Measurements from ENCODE around the gene EXT2.

The EXT2 gene

GRCh38 chr11:44243086-44243485, 147.6 kb downstream of the EXT2 start:
- DNase-seq (ENCODE audit: low spot score), result no peak

DNA sequence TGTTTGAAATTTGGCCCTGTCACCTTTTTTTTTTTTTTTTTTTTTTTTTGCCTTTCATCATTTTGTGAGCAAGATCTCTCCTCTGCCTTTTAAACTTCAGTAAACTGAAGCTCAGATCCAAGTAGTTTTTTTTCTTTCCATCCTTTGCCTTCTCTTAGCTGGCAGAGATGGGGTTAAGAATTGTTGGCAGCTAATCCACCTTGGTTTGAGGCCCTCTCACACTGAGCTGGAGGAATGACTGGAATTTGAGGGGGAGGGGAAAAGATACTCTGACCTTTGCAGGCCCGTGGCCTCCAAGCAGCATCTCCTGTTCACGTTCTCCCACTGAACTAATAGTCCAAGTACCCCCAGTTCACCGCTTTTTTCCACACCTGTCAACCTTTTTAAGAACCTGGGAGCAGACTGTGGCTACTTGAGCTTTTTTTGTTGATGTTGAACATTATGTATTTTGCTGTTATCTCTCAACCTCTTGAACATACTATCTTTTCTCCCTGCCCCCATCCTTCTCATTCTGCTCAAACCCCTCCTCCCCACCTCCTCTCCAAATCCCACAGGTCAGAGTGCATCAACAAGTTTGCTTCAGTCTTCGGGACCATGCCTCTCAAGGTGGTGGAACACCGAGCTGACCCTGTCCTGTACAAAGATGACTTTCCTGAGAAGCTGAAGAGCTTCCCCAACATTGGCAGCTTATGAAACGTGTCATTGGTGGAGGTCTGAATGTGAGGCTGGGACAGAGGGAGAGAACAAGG, 148.3 kb downstream of the EXT2 start:
- DNase-seq (ENCODE audit: low spot score), result no peak

GRCh38 chr11:44244639-44245310, 149.3 kb downstream of the EXT2 start:
- DNase-seq (ENCODE audit: low spot score), result no peak

DNA sequence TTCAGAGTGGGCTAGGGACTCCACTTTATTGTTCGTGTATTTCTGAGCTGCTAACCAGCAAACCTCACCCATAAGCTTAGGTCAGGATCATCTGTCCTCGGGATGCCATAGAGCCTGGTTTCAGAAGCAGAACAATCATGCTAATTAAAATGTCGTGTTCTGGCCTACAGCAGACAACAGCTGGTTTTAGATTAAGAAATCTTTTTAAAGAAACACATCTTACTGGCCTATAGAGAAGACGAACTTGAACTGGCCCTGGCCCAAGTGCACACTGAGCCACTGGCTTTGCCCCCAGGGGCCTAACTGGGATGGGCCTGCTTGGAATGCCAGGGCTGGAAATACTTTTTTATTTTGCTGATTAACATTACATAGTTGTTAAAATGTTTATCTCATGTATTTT, 151.2 kb downstream of the EXT2 start:
- DNase-seq (ENCODE audit: low spot score), result no peak

- DNase-seq (ENCODE audit: low spot score), result no peak
Observed at GRCh38 chr11:44247508-44247907, 152.0 kb downstream of the EXT2 start.

- no peak for DNase-seq (ENCODE audit: low spot score)
Observed at GRCh38 chr11:44248109-44248508, 152.6 kb downstream of the EXT2 start.

- no peak for DNase-seq (ENCODE audit: low spot score)
Observed at GRCh38 chr11:44250421-44250820, 154.9 kb downstream of the EXT2 start.

- no peak for DNase-seq (ENCODE audit: low spot score)
Observed at GRCh38 chr11:44252999-44253602, 157.6 kb downstream of the EXT2 start.

DNA sequence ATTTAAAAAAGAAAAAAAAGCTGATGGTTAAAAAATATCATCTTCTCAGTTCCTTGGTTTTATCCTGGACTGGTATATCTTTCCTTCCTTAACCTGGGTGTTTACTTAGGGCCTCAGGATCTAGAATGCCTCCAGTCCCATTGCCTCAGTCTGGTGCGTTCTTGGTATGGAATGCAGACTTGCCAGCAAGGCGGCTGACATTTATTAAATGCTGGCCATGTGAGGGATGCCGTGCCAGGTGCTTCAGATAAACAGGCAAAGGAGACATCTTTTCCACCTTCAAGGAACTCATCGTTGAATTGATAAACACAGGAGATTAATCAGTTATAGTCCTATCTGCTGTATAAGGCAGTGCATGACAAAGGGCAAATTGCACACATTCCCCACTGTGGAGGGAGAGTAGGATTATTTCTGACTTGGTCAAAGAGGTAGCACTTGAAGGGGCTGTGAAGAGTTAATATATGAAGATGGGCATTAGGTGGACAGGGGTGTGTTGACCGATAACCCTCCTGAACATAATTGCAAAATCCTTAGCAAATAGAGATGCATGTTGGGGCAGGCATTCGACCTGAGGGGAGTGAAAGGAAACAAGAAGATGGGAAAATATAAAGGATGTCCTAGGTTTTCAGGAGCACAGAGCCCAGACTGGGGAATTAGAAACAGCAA, 160.1 kb downstream of the EXT2 start:
- DNase-seq (ENCODE audit: low spot score), result no peak

DNA sequence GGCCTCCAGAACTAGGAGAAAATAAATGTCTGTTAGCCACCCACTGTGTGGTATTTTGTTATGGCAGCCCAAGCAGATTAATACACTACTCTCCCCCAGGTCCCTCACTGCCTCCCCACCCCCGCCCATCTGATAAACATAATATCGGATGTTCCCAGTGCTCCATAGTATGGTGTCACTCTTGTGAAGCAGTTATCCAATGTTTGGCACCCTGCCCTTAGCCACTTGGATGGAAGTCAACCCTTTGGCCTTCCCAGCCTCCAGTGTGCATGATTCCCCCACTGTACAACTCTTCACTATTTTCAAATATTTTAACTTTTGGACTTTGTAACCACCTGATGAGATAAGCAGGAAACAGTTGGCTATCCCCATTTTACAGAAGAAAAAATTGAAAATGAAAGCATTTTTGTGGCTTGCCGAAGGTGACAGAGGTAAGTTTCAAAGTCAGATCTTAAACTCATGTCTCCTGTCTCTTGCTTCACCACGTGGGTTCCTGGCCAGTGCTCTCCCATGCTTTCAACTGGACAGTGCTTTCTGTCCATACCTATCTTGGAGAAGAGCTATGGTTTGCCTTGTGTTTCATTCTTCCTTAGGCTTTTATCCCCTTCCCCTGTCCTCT, 161.3 kb downstream of the EXT2 start:
- DNase-seq (ENCODE audit: low spot score), result no peak

GRCh38 chr11:44257338-44258189, 162.1 kb downstream of the EXT2 start:
- DNase-seq (ENCODE audit: low spot score), result no peak

DNA sequence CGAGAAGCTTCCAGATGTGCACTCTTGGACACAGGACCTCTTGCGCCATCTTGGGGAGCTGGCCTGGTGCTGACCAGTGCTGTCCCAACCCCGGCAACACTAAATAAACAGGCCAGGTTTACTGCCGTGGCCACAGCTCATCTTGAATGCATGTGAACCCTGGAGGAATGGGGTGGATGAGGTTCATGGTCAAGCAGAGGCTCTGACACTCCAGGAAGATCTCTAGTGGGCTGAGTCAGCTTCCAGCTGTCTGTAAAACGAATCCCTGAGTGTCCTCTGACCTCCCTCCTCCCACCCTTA, 162.7 kb downstream of the EXT2 start:
- no peak for DNase-seq (ENCODE audit: low spot score)

- DNase-seq (ENCODE audit: low spot score), result no peak
Observed at GRCh38 chr11:44258839-44259420, 163.5 kb downstream of the EXT2 start.

DNA sequence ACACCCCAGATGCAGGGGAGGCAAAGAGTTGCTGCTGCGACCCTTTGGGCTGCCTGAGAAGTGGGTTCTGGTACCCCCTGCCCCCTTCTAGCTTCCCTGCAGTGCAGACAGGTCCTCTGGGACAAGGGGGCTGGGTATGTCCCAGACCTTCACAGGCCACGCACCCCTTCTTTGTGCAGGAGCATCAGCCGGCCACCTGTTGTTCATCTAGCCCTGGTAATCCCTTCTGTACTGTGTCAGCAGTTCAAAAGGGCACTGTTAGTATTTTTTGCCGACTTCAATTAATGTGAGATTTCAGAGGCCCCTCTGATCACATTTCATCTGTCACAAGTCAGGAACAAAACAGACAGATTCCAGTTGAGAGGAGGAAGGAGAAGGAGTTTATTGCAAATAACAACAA, 164.6 kb downstream of the EXT2 start:
- no peak for DNase-seq (ENCODE audit: low spot score)

DNA sequence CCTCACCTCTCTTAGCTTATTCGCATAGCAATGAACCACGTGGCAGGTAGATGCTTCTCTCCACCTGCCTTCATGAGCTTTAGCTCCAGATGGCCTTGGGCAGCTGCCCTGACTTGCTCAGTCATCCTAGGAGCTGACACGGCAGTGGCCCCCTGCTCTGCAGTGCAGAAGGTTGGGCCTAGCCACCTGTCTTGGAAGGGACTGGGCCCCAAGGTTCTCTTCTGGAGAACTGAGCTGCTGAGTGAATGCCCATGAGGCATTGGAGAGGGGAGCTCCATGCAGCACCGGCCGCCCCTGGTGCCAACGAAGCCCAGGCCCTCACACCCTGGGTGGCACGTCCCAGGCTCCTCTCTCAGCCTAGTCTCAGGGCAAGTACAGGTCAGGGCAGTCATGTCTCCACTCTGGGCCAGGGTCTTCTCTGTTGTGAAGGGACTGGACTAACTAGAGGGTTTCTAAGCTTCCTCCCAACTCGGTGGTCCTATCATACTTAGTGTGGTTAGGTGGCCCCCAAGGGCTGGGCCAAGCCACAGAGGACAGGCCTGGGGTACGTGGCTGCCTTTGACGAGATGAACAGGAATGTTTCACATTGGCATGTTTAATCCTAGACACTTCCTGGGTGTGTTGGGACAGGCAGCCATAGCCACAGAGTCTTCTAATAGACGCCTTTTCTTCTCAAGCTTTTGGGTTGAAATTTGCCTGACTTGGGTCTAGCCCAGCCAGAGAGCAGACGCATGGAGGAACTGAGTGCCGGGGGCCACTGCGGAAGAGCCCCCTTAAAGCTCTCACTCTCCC, 166.5 kb downstream of the EXT2 start:
- DNase-seq (ENCODE audit: low spot score), result no peak

DNA sequence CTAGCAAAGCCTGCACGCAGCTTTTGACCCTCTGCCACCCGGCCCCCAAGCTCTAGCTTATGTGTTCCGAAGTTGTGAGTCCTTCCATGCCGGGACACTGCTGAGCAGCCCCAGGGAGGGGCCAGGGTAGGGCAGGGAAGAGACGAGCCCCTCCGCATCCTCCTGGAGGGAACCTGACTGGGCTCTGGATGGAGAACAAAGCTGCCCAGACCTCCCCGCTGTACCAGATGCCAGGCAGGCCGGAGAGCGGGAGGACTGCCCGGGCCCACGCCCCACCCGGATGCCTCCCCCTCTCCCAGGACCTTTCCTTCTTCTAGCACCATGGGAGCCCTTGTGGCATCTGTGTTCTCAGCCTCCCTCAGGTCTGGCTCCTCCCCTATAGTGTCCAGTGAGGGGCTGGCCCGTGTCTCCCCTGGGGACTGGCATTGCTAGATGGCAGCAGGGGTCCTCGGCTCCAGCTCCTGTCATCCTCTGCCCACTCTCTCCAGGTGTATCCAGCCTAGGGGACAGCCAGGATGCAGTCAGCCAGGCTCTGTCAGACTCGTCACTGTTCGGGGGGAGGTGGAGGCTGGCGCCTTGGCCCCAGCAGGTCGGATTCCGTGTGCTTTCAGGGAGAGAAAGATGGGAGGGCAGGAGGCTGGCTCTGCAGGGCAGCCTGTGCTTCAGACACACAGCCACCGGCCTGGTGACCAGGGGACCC, 168.4 kb downstream of the EXT2 start:
- DNase-seq (ENCODE audit: low spot score), result no peak

DNA sequence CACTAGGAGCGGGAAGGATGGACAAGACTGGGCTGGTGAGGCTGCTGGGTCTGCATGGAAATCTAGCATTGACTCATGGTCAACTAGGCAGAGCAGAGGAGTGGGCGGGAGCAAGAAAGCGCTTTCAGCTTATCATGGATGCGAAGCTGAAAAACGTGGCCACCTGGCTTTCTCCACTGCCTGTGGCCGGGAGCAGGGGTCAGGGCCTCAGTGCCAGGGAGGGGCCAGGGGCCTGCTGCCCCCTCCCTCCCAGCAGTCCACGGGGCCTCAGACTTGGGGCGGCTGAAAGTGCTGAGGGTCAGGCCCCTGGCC, 168.9 kb downstream of the EXT2 start:
- DNase-seq (ENCODE audit: low spot score), result no peak

GRCh38 chr11:44264761-44265160, 169.3 kb downstream of the EXT2 start:
- no peak for DNase-seq (ENCODE audit: low spot score)

DNA sequence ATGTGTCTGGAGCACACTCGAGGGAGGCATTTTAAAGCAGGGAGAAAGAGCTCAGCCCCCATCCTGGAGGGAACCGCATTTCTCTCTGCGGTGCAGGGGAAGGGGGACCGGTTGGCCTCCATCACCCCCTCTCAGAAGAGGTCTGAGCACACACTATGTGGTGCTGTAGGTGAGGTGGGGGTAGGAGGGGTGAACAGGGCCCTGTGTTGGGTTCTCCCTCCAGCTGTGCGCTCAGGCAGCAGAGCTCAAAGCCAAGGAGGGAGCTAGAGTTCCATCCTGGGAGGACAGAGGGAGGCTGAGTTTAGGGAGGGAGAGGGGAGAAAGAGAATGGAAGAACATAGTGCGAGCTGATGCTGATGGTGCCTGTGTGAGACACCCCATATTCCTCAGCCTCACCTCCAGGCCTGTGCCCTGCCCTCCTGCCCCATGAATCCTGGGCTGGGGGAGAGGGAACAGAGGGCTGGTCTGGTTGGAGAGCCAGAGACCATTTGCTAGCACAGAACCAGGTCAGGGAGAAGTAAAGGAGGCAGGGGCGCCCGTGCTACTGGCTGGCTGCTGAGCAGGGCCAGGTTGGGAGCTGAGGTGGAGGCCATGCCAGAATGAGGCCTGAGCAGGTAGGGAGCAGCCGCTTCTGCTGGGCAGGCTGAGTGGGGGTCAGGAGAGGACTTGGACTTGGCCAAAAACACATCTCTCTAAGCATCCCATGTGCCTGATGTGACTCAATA, 170.7 kb downstream of the EXT2 start:
- no peak for DNase-seq (ENCODE audit: low spot score)
